MM.1S (cell line): ENCODE results near the gene OASL.

Source experiments
- DNase-seq: peaks from one replicate; pipeline ENCODE4 v3.0.0-alpha.2; 2015
- H2AFZ ChIP-seq: fragments of 300-600 bp; sonication (generic); 2 replicates; pipeline ENCODE4 v1.6.0; 2016; ENCODE audit warnings: antibody characterized with exemption, low read length
- H3F3A ChIP-seq: fragments of 300-600 bp; sonication (generic); 2 replicates; pipeline ENCODE4 v1.6.1; 2016; ENCODE audit warnings: mild to moderate bottlenecking, antibody characterized with exemption, low read length, moderate library complexity, mixed read lengths; ENCODE audit not compliant: insufficient read depth
- H3K27ac ChIP-seq: fragments of 300-600 bp; sonication (generic); 2 replicates; pipeline ENCODE4 v1.5.1; 2016; ENCODE audit warnings: mild to moderate bottlenecking, low read length
- H3K27me3 ChIP-seq: fragments of 300-600 bp; sonication (generic); replicated peaks from 2 replicates; pipeline ENCODE4 v1.6.0; 2016; ENCODE audit warnings: low read length; ENCODE audit not compliant: insufficient read depth
- H3K36me3 ChIP-seq: fragments of 300-600 bp; sonication (generic); replicated peaks from 2 replicates; pipeline ENCODE4 v1.6.1; 2016; ENCODE audit warnings: mild to moderate bottlenecking, low read length, mixed read lengths; ENCODE audit not compliant: insufficient read depth
- H3K4me1 ChIP-seq: fragments of 300-600 bp; sonication (generic); 2 replicates; pipeline ENCODE4 v1.6.1; 2016; ENCODE audit warnings: low read length, mixed read lengths
- H3K4me2 ChIP-seq: fragments of 300-600 bp; sonication (generic); 2 replicates; pipeline ENCODE4 v1.6.0; 2016; ENCODE audit warnings: low read depth, low read length
- H3K4me3 ChIP-seq: fragments of 300-600 bp; sonication (generic); 2 replicates; pipeline ENCODE4 v1.5.1; 2016; ENCODE audit warnings: low read length, mixed read lengths
- H3K79me2 ChIP-seq: fragments of 300-600 bp; sonication (generic); 2 replicates; pipeline ENCODE4 v1.6.1; 2016; ENCODE audit warnings: mixed run types, low read length, mixed read lengths
- H3K9ac ChIP-seq: fragments of 300-600 bp; sonication (generic); 2 replicates; pipeline ENCODE4 v1.6.1; 2016; ENCODE audit warnings: low read length, mixed read lengths
- H3K9me2 ChIP-seq: fragments of 300-600 bp; sonication (generic); replicated peaks from 2 replicates; pipeline ENCODE4 v1.6.1; 2016; ENCODE audit warnings: mild to moderate bottlenecking, low read length, mixed read lengths; ENCODE audit not compliant: insufficient read depth
- H3K9me3 ChIP-seq: fragments of 300-600 bp; sonication (generic); replicated peaks from 2 replicates; pipeline ENCODE4 v1.6.1; 2016; ENCODE audit warnings: mild to moderate bottlenecking, low read length, mixed read lengths; ENCODE audit not compliant: insufficient read depth
- H4K20me1 ChIP-seq: fragments of 300-600 bp; sonication (generic); 2 replicates; pipeline ENCODE4 v1.6.1; 2016; ENCODE audit warnings: mild to moderate bottlenecking, low read length, moderate library complexity, mixed read lengths; ENCODE audit not compliant: insufficient read depth
- EZH2 ChIP-seq: fragments of 300-600 bp; sonication (generic); optimal IDR thresholded peaks from 2 replicates; pipeline ENCODE3; 2017; ENCODE audit warnings: low read depth, mild to moderate bottlenecking, antibody characterized with exemption, low read length, mixed read lengths
- EZH2phosphoT487 ChIP-seq: fragments of 300-600 bp; sonication (generic); IDR thresholded peaks from 2 replicates; pipeline ENCODE4 v1.6.1; 2018; ENCODE audit warnings: antibody characterized with exemption, low read length
- TF ChIP-seq, protein P1 (sequence below): fragments of 300-600 bp; sonication (generic); IDR thresholded peaks from 2 replicates; pipeline ENCODE4 v1.5.1; 2016; ENCODE audit warnings: antibody characterized with exemption, low read length, mixed read lengths

OASL gene

DNA sequence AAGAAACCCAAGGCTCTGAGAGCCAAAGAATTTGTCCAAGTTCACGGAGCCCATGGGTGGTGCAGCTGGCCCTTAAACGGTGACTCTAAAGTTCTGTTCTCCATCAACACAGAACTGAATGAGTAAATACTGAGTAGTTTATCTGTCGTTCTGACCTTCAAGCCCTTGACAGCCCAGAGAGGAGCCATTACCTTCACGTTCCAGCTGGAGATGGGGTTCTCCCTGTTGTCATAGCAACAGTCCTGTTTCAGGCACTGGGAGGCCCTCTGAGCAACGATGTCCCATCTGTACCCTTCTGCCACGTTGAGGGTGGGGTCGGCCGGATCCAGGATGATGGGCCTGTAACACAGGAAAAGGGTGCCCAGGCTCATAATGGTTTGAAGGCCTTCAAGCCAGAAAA is 15.2 kb downstream of the OASL start:
- no peak for DNase-seq
- H3K27ac ChIP-seq = no peak overlapping the region
- H3K9ac ChIP-seq = no peak overlapping the region
- H3K4me3 ChIP-seq = no peak overlapping the region
- no peaks in the 10 kb centered on the region for H3K9me3 ChIP-seq
- no peaks in the 10 kb centered on the region for H3K27me3 ChIP-seq
- H4K20me1 ChIP-seq = no peaks in the 10 kb centered on the region
- no peaks in the 10 kb centered on the region for H3K79me2 ChIP-seq
- H3F3A ChIP-seq = no peaks in the 10 kb centered on the region
- H3K9me2 ChIP-seq = no peaks in the 10 kb centered on the region
- H3K4me2 ChIP-seq = no peak overlapping the region
- TF ChIP-seq EZH2phosphoT487 (no peak), EZH2 (no peak)
- TF ChIP-seq, protein P1, sequence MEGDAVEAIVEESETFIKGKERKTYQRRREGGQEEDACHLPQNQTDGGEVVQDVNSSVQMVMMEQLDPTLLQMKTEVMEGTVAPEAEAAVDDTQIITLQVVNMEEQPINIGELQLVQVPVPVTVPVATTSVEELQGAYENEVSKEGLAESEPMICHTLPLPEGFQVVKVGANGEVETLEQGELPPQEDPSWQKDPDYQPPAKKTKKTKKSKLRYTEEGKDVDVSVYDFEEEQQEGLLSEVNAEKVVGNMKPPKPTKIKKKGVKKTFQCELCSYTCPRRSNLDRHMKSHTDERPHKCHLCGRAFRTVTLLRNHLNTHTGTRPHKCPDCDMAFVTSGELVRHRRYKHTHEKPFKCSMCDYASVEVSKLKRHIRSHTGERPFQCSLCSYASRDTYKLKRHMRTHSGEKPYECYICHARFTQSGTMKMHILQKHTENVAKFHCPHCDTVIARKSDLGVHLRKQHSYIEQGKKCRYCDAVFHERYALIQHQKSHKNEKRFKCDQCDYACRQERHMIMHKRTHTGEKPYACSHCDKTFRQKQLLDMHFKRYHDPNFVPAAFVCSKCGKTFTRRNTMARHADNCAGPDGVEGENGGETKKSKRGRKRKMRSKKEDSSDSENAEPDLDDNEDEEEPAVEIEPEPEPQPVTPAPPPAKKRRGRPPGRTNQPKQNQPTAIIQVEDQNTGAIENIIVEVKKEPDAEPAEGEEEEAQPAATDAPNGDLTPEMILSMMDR = no peak
- no peak overlapping the region for H2AFZ ChIP-seq
- no peaks in the 10 kb centered on the region for H3K4me1 ChIP-seq
- no peaks in the 10 kb centered on the region for H3K36me3 ChIP-seq

DNA sequence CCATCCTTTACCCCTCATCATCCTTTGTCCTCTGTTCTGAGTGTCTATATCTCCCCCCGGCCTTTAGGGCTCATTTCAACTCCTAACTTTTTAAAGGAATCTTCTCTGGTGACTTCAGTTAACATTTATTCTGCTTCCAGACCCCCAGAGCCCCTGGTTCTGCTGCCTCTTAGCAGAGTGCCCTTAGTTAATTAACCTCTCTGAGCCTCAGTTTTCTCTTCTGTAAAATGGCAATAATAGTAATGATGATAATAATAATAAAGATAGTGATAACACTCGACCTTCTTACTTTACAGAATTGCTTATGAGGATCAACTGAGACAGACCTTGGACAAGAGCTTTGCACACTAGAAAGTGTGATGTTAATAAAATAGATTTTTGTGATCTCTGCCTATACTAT is 16.3 kb downstream of the OASL start:
- Histone ChIP-seq H3K79me2 (no peaks in the 10 kb centered on the region), H3F3A (no peaks in the 10 kb centered on the region), H3K9ac (no peak overlapping the region), H3K36me3 (no peaks in the 10 kb centered on the region), H3K9me3 (no peaks in the 10 kb centered on the region), H3K4me2 (no peak overlapping the region), H3K27ac (no peak overlapping the region), H3K27me3 (no peaks in the 10 kb centered on the region), H3K9me2 (no peaks in the 10 kb centered on the region), H3K4me1 (no peaks in the 10 kb centered on the region), H4K20me1 (no peaks in the 10 kb centered on the region), H3K4me3 (no peak overlapping the region), H2AFZ (no peak overlapping the region)
- no peak for DNase-seq
- TF ChIP-seq EZH2 = no peak
- TF ChIP-seq, protein P1 = no peak
- no peak for TF ChIP-seq EZH2phosphoT487

DNA sequence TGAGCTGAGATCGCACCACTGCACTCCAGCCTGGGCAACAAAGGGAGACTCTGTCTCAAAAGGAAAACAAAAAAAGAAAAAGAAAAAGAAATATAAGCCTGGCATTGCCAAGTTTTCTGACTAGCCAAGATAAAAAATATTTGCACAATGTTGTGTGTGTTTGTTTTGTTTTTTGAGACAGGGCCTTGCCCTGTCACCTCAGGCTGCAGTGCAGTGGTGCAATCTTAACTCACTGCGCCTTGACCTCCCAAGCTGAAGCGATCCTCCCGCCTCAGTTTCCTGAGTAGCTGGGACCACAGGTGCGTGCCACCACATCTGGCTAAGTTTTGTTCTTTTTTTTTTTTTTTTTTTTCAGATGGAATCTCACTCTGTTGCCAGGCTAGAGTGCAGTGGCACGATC is 17.3 kb downstream of the OASL start:
- no peak for DNase-seq

More for the DNA sequence above, 17.3 kb downstream of the OASL start:
- H3K9me2 ChIP-seq = no peaks in the 10 kb centered on the region
- no peaks in the 10 kb centered on the region for H4K20me1 ChIP-seq
- no peak overlapping the region for H3K4me2 ChIP-seq
- H3K9me3 ChIP-seq = no peaks in the 10 kb centered on the region
- H3K79me2 ChIP-seq = no peaks in the 10 kb centered on the region
- no peaks in the 10 kb centered on the region for H3F3A ChIP-seq
- H3K27me3 ChIP-seq = no peaks in the 10 kb centered on the region
- no peak overlapping the region for H3K9ac ChIP-seq
- H3K27ac ChIP-seq = no peak overlapping the region
- no peaks in the 10 kb centered on the region for H3K36me3 ChIP-seq
- H3K4me1 ChIP-seq = no peaks in the 10 kb centered on the region
- no peak overlapping the region for H2AFZ ChIP-seq
- TF ChIP-seq EZH2 (no peak), EZH2phosphoT487 (no peak)
- TF ChIP-seq, protein P1 = no peak
- no peak overlapping the region for H3K4me3 ChIP-seq
